Chondrocyte (in vitro differentiated cells): Measurements from ENCODE around the gene CMPK1. TPM values are rescaled to one million over a fixed set of nuclear protein-coding genes. Genes with fewer than 3 reads are reported as not detected.

ENCODE experiments used
- DNase-seq: peaks from one replicate; pipeline ENCODE4 v3.0.0; 2021; ENCODE audit warnings: mixed read lengths, low spot score
- H3K27ac Mint-ChIP-seq: one replicate; pipeline ENCODE4 v1.8.0; 2021; ENCODE audit warnings: mild to moderate bottlenecking, moderate library complexity, mixed read lengths; ENCODE audit not compliant: unreplicated experiment
- H3K27me3 Mint-ChIP-seq: 2 replicates; pipeline ENCODE4 v1.8.0; 2021; ENCODE audit warnings: low read depth, mixed read lengths
- H3K36me3 Mint-ChIP-seq: 2 replicates; pipeline ENCODE4 v1.8.0; 2021; ENCODE audit warnings: low read depth, mixed read lengths
- H3K4me1 Mint-ChIP-seq: 2 replicates; pipeline ENCODE4 v1.8.0; 2021; ENCODE audit warnings: low read depth, mild to moderate bottlenecking, mixed read lengths
- H3K4me3 Mint-ChIP-seq: one replicate; pipeline ENCODE4 v1.8.0; 2021; ENCODE audit warnings: mild to moderate bottlenecking, moderate library complexity, mixed read lengths; ENCODE audit not compliant: unreplicated experiment
- H3K9me3 Mint-ChIP-seq: 2 replicates; pipeline ENCODE4 v1.8.0; 2021; ENCODE audit warnings: low read depth, mixed read lengths
- total RNA-seq: library from RNA; stranded (reverse); gene quantifications from 3 replicates; pipeline ENCODE4 v1.2.1, GENCODE V29; 2021
- TF ChIP-seq, protein P1 (sequence below): fragments of 200-600 bp; sonication (generic); IDR thresholded peaks from 2 replicates; pipeline ENCODE4 v1.5.0; 2021; ENCODE audit warnings: antibody characterized with exemption, mild to moderate bottlenecking, moderate library complexity

CMPK1 gene
- total RNA-seq, 1 donor from 2014 or later = 135 TPM

DNA sequence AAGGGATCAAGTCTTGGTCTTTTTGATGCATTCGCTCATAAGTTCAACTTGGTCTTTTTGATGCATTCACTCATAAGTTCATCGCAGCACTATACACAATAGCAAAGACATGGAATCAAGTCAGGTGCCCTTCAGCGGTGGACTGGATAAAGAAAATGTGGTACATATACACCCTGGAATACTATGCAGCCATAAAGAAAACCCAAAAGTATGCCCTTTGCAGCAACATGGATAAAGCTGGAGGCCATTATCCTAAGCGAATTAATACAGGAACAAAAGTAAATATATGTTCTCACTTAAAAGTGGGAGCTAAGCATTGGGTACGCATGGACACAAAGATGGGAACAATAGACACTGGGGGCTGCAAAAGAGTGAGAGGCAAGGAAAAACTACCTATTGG is 52.7 kb downstream of the CMPK1 start:
- TF ChIP-seq, protein P1, sequence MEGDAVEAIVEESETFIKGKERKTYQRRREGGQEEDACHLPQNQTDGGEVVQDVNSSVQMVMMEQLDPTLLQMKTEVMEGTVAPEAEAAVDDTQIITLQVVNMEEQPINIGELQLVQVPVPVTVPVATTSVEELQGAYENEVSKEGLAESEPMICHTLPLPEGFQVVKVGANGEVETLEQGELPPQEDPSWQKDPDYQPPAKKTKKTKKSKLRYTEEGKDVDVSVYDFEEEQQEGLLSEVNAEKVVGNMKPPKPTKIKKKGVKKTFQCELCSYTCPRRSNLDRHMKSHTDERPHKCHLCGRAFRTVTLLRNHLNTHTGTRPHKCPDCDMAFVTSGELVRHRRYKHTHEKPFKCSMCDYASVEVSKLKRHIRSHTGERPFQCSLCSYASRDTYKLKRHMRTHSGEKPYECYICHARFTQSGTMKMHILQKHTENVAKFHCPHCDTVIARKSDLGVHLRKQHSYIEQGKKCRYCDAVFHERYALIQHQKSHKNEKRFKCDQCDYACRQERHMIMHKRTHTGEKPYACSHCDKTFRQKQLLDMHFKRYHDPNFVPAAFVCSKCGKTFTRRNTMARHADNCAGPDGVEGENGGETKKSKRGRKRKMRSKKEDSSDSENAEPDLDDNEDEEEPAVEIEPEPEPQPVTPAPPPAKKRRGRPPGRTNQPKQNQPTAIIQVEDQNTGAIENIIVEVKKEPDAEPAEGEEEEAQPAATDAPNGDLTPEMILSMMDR = no peak
- Mint-ChIP-seq H3K36me3 (peaks cover 4% of the 10 kb centered on the region), H3K4me1 (peaks cover 4% of the 10 kb centered on the region), H3K27me3 (no peaks in the 10 kb centered on the region), H3K9me3 (no peaks in the 10 kb centered on the region), H3K27ac (no peak overlapping the region), H3K4me3 (no peak overlapping the region)
- no peak for DNase-seq

DNA sequence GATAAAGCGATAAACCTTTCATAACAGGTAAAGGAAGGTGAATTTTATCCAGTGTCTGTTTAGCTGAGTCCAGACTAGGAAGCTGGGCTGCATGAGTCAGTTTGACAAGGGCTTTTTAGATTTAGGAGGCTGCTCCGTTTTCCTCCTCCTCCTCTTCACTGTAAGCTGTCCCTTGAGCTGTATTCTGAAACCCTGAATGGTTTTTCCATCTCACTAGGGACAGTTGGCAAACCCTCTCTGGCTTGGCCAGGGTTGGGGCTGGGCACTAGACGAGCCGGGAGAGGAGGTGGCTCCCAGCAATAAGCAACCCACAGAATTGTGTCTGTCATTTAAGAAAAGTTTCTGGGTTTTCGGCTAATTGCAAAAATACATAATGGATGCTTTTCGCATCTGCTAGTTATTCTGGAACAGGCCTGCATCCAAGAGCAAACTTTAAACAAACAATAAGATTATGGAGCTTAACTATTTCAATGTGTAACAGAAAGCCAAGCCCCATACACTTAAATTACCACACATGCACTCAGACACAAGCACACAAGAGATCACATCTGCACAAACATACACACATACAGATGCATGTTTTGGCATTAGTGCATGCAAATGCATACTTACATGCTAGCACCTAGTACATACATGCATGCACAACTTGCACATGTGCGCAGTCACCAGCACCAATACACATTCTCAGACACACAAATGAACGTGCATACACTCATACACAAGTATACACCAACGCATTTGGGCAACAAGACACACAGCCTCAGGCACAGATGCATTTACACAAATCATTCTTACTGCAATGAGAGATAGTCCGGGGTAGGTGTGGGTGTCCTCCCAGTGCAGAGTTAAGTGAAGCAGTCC is 54.7 kb downstream of the CMPK1 start:
- Mint-ChIP-seq H3K27me3 (peaks cover 3% of the 10 kb centered on the region), H3K9me3 (no peaks in the 10 kb centered on the region), H3K36me3 (peaks cover 2% of the 10 kb centered on the region), H3K27ac (no peak overlapping the region), H3K4me3 (no peak overlapping the region), H3K4me1 (peaks cover 4% of the 10 kb centered on the region)
- DNase-seq = no peak
- TF ChIP-seq, protein P1 = no peak

DNA sequence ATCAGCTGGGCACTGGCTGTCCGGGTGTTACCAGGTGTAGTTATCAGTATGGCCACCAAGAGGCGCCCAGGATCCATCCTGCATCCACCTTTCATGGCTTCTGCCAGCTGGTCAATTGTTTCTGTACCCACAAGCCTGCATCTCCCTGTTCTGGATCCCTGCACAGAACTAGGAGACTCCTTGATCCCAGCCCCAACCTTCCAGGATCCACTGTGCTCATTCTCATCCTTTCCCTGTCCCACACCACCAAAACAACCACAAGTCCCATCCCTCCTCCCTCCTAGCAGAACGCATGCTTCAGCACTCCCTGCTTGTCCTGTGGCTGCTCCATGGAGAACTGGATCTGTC is 55.3 kb downstream of the CMPK1 start:
- Mint-ChIP-seq H3K27me3 (peaks cover 3% of the 10 kb centered on the region), H3K9me3 (no peaks in the 10 kb centered on the region), H3K36me3 (peaks cover 2% of the 10 kb centered on the region), H3K4me1 (peaks cover 4% of the 10 kb centered on the region), H3K27ac (no peak overlapping the region), H3K4me3 (no peak overlapping the region)
- TF ChIP-seq, protein P1 = peak; percentile 88
- DNase-seq = no peak

DNA sequence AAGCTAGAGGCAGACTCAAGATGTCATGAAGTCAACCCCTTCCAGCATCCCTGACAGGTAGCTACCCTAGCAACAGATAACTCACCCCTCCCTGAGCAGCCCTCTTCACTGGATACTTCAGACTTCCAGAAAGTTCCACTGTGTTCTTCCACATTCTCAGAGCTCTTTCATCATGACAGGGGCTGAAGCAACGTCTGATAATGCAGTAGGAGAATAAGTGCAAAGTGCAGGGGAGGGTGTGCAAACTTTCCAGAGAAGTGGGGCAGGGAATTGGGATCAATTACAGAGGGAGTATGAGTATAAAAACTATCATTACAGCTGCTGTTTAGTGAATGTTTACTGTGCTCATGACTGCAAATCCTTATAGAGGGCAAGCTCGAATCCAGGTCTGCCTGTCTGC is 56.1 kb downstream of the CMPK1 start:
- no peak overlapping the region for H3K27ac Mint-ChIP-seq
- peaks cover 5% of the 10 kb centered on the region for H3K27me3 Mint-ChIP-seq
- TF ChIP-seq, protein P1 = no peak

DNA sequence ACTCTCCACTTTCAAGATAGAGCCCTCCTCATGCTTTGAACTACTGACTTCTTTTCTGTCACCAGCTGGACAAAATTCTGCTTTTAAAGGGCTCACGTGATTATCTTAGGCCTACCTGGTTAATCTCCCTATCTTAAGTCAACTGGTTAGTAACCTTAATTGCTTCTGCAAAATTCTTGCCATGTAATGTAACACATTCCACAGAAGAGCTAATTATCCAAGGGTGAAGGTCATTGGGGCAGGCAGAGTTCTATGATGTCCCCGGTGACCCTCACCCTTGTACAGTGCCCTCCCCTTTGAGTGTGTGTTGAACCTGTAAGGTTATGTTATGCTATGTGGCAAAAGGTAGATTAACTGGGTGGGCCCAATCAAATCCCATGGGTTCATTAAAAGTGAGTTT is 57.3 kb downstream of the CMPK1 start:
- Mint-ChIP-seq H3K9me3 (no peaks in the 10 kb centered on the region), H3K4me1 (peaks cover 4% of the 10 kb centered on the region), H3K27me3 (peaks cover 5% of the 10 kb centered on the region), H3K27ac (no peak overlapping the region), H3K4me3 (no peak overlapping the region), H3K36me3 (no peaks in the 10 kb centered on the region)
- DNase-seq = no peak
- TF ChIP-seq, protein P1 = no peak

More for the DNA sequence above, 56.1 kb downstream of the CMPK1 start:
- Mint-ChIP-seq H3K9me3 (no peaks in the 10 kb centered on the region), H3K4me1 (peaks cover 4% of the 10 kb centered on the region), H3K4me3 (no peak overlapping the region), H3K36me3 (no peaks in the 10 kb centered on the region)
- DNase-seq = no peak
